ENCODE measurements around the gene BABAM2. TPM values are rescaled to one million over a fixed set of nuclear protein-coding genes. Genes with fewer than 3 reads are reported as not detected.

The BABAM2 gene
- total RNA-seq, 3 donors from 2014 or later (not counting 1 experiment from before 2014, with no cell fraction given) = 54.6 to 66.1 (median 59.5) TPM

DNA sequence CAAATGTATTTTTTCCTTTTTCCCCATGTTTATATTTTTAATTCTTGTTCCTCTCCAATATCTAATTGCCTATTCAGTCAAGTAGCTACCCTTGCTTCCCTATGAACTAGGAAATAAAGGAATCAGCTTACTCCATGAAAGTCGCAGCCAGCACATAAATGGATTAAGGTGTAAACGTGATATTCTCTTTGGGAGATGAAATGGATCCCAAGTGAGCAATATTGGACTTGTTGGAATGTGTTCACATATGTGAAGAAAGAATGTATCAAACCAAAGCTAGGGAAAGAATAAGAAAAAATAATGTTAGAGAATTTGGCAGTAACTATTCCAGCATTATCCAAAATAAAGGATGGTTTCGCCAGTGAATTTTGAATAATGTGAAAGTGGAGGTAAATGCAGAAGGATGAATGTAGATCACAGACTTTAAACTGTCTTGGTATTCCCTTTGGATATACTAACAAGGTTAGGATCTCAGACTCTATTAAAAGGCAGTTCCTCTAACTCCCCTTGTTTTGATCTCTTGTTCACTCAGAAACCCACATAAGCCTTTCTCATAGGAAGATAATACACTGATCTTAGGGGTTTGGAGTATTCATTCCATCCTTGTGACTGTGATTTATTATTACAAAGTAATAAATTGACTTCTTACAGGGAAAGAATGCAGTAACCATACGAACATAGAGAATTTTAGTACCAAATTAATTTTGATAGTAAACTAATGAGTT is 208.1 kb downstream of the BABAM2 start:
- DNase-seq = no peak
- Mint-ChIP-seq H3K4me1 (peaks cover 5 to 16% of the 10 kb centered on the region in 2 donors), H3K27ac (no peak overlapping the region), H3K27me3 (ENCODE audit: low read depth in 2 of 2) (no peaks in the 10 kb centered on the region), H3K9me3 (no peaks in the 10 kb centered on the region), H3K4me3 (no peak overlapping the region), H3K36me3 (no peaks in the 10 kb centered on the region)
- H3K4me1 ChIP-seq (ENCODE audit: control insufficient read depth, insufficient read depth, low read length) = no peaks in the 10 kb centered on the region
- no peaks in the 10 kb centered on the region for H3K27me3 ChIP-seq (ENCODE audit: control insufficient read depth, insufficient read depth, low read length)
- 100% methylated on average over 3 of the region's 4 CpGs for WGBS (ENCODE audit: insufficient coverage)
- intact Hi-C loops (cut with micrococcal nuclease) = no loop called here
- no peak for ATAC-seq
- H3K27ac ChIP-seq (ENCODE audit: low read length) = no peak overlapping the region
- no peaks in the 10 kb centered on the region for H3K36me3 ChIP-seq (ENCODE audit: control insufficient read depth, insufficient read depth, low read length)
- no peaks in the 10 kb centered on the region for H3K9me3 ChIP-seq (ENCODE audit: control insufficient read depth, insufficient read depth, low read length)
- TF ChIP-seq, protein P1, sequence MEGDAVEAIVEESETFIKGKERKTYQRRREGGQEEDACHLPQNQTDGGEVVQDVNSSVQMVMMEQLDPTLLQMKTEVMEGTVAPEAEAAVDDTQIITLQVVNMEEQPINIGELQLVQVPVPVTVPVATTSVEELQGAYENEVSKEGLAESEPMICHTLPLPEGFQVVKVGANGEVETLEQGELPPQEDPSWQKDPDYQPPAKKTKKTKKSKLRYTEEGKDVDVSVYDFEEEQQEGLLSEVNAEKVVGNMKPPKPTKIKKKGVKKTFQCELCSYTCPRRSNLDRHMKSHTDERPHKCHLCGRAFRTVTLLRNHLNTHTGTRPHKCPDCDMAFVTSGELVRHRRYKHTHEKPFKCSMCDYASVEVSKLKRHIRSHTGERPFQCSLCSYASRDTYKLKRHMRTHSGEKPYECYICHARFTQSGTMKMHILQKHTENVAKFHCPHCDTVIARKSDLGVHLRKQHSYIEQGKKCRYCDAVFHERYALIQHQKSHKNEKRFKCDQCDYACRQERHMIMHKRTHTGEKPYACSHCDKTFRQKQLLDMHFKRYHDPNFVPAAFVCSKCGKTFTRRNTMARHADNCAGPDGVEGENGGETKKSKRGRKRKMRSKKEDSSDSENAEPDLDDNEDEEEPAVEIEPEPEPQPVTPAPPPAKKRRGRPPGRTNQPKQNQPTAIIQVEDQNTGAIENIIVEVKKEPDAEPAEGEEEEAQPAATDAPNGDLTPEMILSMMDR (IDR thresholded peaks at IDR 0.05) = no peak
- H3K4me3 ChIP-seq (ENCODE audit: low read length) = no peak overlapping the region

DNA sequence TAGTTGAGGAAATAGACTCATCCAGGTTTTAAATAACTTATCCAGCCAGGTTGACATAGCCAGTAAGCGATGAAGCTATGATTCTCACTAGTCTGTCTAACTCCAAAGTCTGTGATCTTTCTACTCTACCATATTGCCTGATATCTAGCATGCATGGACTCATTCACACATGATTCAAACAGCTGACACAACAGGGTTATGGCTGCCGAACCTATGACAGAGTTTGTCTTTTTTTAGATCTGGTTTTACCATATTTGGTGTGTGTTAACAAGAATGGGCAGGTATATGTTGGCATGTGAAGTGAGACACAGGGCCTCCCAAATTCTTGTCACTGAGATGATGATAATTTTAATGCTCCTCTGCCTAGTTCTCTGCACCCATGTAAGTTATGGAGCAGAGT is 210.6 kb downstream of the BABAM2 start:
- Mint-ChIP-seq H3K4me1 (peaks cover 5 to 16% of the 10 kb centered on the region in 2 donors), H3K27me3 (ENCODE audit: low read depth in 2 of 2) (no peaks in the 10 kb centered on the region), H3K9me3 (no peaks in the 10 kb centered on the region), H3K27ac (no peak overlapping the region), H3K36me3 (no peaks in the 10 kb centered on the region), H3K4me3 (no peak overlapping the region)
- 67% methylated on average over 2 of the region's 2 CpGs for WGBS (ENCODE audit: insufficient coverage)
- Histone ChIP-seq H3K9me3 (ENCODE audit: control insufficient read depth, insufficient read depth, low read length) (no peaks in the 10 kb centered on the region), H3K27me3 (ENCODE audit: control insufficient read depth, insufficient read depth, low read length) (no peaks in the 10 kb centered on the region), H3K27ac (ENCODE audit: low read length) (no peak overlapping the region), H3K4me1 (ENCODE audit: control insufficient read depth, insufficient read depth, low read length) (no peaks in the 10 kb centered on the region), H3K36me3 (ENCODE audit: control insufficient read depth, insufficient read depth, low read length) (no peaks in the 10 kb centered on the region), H3K4me3 (ENCODE audit: low read length) (no peak overlapping the region)
- TF ChIP-seq, protein P1 (IDR thresholded peaks at IDR 0.05) = no peak
- DNase-seq (no peak), ATAC-seq (no peak)
- intact Hi-C loops (cut with micrococcal nuclease) = no loop called here

DNA sequence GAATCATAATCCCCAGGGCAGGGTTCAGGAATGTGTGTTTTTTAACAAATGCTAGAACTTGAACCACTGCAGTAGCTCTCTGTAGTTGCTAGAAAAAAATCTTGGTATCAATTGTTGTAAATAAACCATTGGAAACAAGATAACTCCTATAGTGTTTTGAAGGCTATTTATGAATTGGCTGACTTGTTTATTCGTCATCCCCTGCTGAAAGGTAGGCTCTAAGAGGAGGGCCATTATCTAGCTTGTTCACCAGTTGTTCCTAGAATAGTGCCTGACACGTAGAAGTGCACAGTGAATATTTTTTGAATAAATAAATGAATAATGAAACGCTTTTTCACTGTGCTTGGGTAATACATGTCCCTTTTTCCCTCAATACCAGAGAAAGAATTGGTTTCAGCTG is 211.4 kb downstream of the BABAM2 start:
- no peak overlapping the region for H3K27ac ChIP-seq (ENCODE audit: low read length)
- H3K36me3 ChIP-seq (ENCODE audit: control insufficient read depth, insufficient read depth, low read length) = no peaks in the 10 kb centered on the region
- H3K4me1 ChIP-seq (ENCODE audit: control insufficient read depth, insufficient read depth, low read length) = no peaks in the 10 kb centered on the region
- Mint-ChIP-seq H3K4me3 (no peak overlapping the region), H3K4me1 (peaks cover 5 to 16% of the 10 kb centered on the region in 2 donors), H3K27me3 (ENCODE audit: low read depth in 2 of 2) (no peaks in the 10 kb centered on the region), H3K36me3 (no peaks in the 10 kb centered on the region), H3K27ac (no peak overlapping the region), H3K9me3 (no peaks in the 10 kb centered on the region)
- H3K4me3 ChIP-seq (ENCODE audit: low read length) = no peak overlapping the region
- intact Hi-C loops (cut with micrococcal nuclease) = no loop called here
- DNase-seq (no peak), ATAC-seq (no peak)
- TF ChIP-seq, protein P1 (IDR thresholded peaks at IDR 0.05) = no peak
- no peaks in the 10 kb centered on the region for H3K9me3 ChIP-seq (ENCODE audit: control insufficient read depth, insufficient read depth, low read length)
- no peaks in the 10 kb centered on the region for H3K27me3 ChIP-seq (ENCODE audit: control insufficient read depth, insufficient read depth, low read length)
- WGBS (ENCODE audit: insufficient coverage) = 92% methylated on average over 3 of the region's 3 CpGs

DNA sequence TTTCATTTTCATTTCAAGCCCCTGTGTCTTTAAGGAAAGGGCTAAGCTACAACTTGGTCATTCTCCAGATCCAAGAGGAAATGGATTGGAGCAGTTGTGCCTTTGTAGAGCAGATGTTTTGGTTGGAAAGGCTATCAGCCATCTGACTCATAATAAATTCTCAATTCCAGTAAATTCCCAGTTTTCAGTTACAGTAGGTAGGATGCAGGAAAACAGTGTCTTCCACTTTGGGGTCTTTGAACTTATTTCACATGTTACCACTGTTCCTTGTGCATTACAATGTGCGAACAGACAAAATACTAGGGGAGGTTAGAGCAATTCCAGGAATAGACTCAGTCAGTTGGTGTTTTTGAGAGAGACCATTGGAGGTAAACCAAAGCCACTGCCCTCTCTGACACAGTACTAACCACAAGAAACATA is 211.9 kb downstream of the BABAM2 start:
- no peak overlapping the region for H3K4me3 ChIP-seq (ENCODE audit: low read length)
- H3K27me3 Mint-ChIP-seq (ENCODE audit: low read depth in 2 of 2) = no peaks in the 10 kb centered on the region
- no CpG with 5 or more reads among the region's 1 CpG for WGBS (ENCODE audit: insufficient coverage)
- H3K36me3 ChIP-seq (ENCODE audit: control insufficient read depth, insufficient read depth, low read length) = no peaks in the 10 kb centered on the region
- H3K36me3 Mint-ChIP-seq = no peaks in the 10 kb centered on the region
- ATAC-seq (no peak), DNase-seq (no peak)
- intact Hi-C loops (cut with micrococcal nuclease) = no loop called here
- H3K9me3 Mint-ChIP-seq = no peaks in the 10 kb centered on the region
- no peak overlapping the region for H3K27ac Mint-ChIP-seq
- no peak overlapping the region for H3K27ac ChIP-seq (ENCODE audit: low read length)
- no peak overlapping the region for H3K4me3 Mint-ChIP-seq
- H3K27me3 ChIP-seq (ENCODE audit: control insufficient read depth, insufficient read depth, low read length) = no peaks in the 10 kb centered on the region
- TF ChIP-seq, protein P1 (IDR thresholded peaks at IDR 0.05) = no peak
- peaks cover 5 to 19% of the 10 kb centered on the region in 2 donors for H3K4me1 Mint-ChIP-seq
- H3K4me1 ChIP-seq (ENCODE audit: control insufficient read depth, insufficient read depth, low read length) = no peaks in the 10 kb centered on the region
- no peaks in the 10 kb centered on the region for H3K9me3 ChIP-seq (ENCODE audit: control insufficient read depth, insufficient read depth, low read length)
